GM12891 (cell line): ENCODE data around the gene HOXA6.

Experiments
- PAX5 ChIP-seq: IDR thresholded peaks from 2 replicates; pipeline ENCODE4 v1.6.1; 2011; ENCODE audit warnings: low read length, moderate library complexity, mild to moderate bottlenecking; ENCODE audit not compliant: insufficient read depth, severe bottlenecking
- POLR2A ChIP-seq: IDR thresholded peaks from 2 replicates; pipeline ENCODE4 v1.6.1; 2011; ENCODE audit warnings: low read depth, low read length, control low read depth
- POLR2AphosphoS5 ChIP-seq: IDR thresholded peaks from 2 replicates; pipeline ENCODE4 v1.6.1; 2011; ENCODE audit warnings: low read depth, low read length, control low read depth
- POU2F2 ChIP-seq: IDR thresholded peaks from 2 replicates; pipeline ENCODE4 v1.6.1; 2011; ENCODE audit warnings: low read depth, mild to moderate bottlenecking, control low read depth, low read length, moderate library complexity
- SPI1 ChIP-seq: IDR thresholded peaks from 2 replicates; pipeline ENCODE4 v1.6.1; 2011; ENCODE audit warnings: low read depth, low read length, control low read depth
- TAF1 ChIP-seq: IDR thresholded peaks from 2 replicates; pipeline ENCODE4 v1.6.1; 2011; ENCODE audit warnings: low read depth, low read length, control low read depth

DNA sequence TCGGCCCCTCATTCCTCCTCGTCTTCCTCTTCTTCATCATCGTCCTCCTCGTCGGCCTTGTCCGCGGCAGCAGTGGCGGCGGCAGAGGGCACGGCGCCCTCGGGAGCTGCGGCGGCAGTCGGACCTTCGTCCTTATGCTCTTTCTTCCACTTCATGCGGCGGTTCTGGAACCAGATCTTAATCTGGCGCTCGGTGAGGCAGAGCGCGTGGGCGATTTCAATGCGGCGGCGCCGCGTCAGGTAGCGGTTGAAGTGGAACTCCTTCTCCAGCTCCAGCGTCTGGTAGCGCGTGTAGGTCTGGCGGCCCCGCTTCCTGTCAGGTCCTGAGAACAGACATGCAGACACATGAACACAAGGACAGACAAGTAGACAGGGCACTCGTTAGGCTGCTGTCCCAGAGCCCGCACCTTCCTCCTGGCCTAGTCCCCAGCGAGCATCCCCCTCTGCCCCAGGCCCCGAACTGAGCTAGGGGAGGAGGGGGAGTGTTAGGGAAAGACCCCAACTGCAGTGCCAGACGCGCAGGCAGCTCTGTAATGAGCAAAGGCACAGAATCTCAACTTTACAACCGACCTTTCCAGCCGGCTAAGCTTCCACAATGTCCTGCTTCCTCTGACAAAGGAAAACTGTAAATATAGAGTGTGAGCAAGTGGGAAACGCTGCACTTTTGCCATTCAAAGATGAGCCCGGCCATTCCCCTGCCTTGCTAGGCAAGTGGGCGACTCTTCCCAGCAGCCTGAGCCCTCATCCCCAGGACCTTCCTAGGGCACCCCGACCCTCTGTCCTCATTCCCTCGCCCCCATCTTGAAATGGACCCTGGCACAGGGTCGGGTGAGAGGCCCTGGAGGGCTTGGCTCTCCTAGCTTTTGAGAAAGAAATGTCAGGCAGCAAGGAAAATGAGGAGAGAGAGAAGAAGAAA is 7.6 kb upstream of the HOXA6 start:
- TF ChIP-seq POLR2A, result no peak
- no peak for TF ChIP-seq POLR2AphosphoS5
- TF ChIP-seq SPI1, result no peak
- TF ChIP-seq TAF1, result no peak
- TF ChIP-seq POU2F2, result no peak
- no peak for TF ChIP-seq PAX5
